ENCODE results near the gene METTL25B.

GRCh38 chr1:156691191-156691590 is 37.1 kb upstream of the METTL25B start:
- TF ChIP-seq ELK1 (IDR thresholded peaks at IDR 0.05; ENCODE audit: borderline replicate concordance, low read depth, low read length), result no peak
- no peak for TF ChIP-seq RFX5 (IDR thresholded peaks at IDR 0.05; ENCODE audit: low read depth, low read length)
- no peak for TF ChIP-seq USF2 (IDR thresholded peaks at IDR 0.05; ENCODE audit: low read depth, low read length)
- TF ChIP-seq CTCF (conservative IDR thresholded peaks at IDR 0.05; ENCODE audit: low read depth, low read length), result no peak
- no peak for TF ChIP-seq RAD21 (IDR thresholded peaks at IDR 0.05; ENCODE audit: low read length)
- TF ChIP-seq MAFK (IDR thresholded peaks at IDR 0.05; ENCODE audit: low read depth, low read length), result no peak
- TF ChIP-seq NFE2L2 (IDR thresholded peaks at IDR 0.05; ENCODE audit: low read depth, low read length), result no peak
- no peak for TF ChIP-seq POLR2A (IDR thresholded peaks at IDR 0.05; ENCODE audit: low read depth, low read length)

All from IMR-90 (cell line).